Stomach (tissue), 4 donors: ENCODE measurements around the gene FGF22.

ENCODE experiments used
- POLR2A ChIP-seq, 4 donors: fragments of 450-650 bp; IDR thresholded peaks; one replicate each; pipeline ENCODE4 v1.6.1; 2016; ENCODE audit warnings: antibody characterized with exemption in 4 of 4, control low read depth in 2 of 4, mild to moderate bottlenecking in 1 of 4, moderate library complexity in 1 of 4
- TF ChIP-seq, protein P1 (sequence below), 7 experiments: fragments of 450-650 bp in 4 of 7; fragments of 200-600 bp in 3 of 7; sonication (generic) in 3 of 7; IDR thresholded peaks; one replicate each; pipeline ENCODE4 v1.5.1; 2016 to 2019; ENCODE audit warnings: antibody characterized with exemption in 7 of 7, control low read depth in 2 of 7, mild to moderate bottlenecking in 1 of 7

DNA sequence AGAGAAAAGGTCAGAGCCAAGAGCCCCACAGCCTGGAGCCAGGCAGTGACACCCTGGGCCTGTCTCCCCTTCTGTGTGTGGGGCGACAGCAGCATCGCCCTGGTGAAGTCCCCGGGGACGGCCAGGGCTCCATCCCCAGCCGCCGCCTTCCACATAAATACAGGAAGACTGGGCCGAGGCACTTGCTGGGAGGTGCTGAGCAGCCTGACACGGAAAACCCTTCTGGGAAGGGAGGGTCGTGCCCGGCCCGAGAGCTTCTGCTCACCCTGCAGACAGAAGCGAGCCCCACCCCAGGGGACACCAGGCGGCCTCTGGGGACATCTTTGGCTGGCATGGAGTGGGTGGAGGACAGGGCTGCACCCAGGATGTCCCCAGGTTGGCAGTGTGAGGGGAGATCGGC, 5.1 kb downstream of the FGF22 start:
- TF ChIP-seq, protein P1, sequence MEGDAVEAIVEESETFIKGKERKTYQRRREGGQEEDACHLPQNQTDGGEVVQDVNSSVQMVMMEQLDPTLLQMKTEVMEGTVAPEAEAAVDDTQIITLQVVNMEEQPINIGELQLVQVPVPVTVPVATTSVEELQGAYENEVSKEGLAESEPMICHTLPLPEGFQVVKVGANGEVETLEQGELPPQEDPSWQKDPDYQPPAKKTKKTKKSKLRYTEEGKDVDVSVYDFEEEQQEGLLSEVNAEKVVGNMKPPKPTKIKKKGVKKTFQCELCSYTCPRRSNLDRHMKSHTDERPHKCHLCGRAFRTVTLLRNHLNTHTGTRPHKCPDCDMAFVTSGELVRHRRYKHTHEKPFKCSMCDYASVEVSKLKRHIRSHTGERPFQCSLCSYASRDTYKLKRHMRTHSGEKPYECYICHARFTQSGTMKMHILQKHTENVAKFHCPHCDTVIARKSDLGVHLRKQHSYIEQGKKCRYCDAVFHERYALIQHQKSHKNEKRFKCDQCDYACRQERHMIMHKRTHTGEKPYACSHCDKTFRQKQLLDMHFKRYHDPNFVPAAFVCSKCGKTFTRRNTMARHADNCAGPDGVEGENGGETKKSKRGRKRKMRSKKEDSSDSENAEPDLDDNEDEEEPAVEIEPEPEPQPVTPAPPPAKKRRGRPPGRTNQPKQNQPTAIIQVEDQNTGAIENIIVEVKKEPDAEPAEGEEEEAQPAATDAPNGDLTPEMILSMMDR (IDR thresholded peaks at IDR 0.05) = no peak
- no peak for TF ChIP-seq POLR2A (IDR thresholded peaks at IDR 0.05)
